Omental fat pad (tissue), 4 donors: ENCODE data around the gene ELMO2. TPM values are rescaled to one million over a fixed set of nuclear protein-coding genes. Genes with fewer than 3 reads are reported as not detected.

Source experiments
- ATAC-seq: fragments of 150-250 bp; one replicate; pipeline ENCODE4 v1.9.1; 2016; ENCODE audit warnings: mild to moderate bottlenecking, moderate library complexity; ENCODE audit not compliant: low FRiP score
- DNase-seq: peaks from one replicate; pipeline ENCODE4 v3.0.0-alpha.2; 2019; ENCODE audit warnings: low spot score
- total RNA-seq, 4 donors: library from RNA; depleted of rRNA; stranded (reverse); fragments of >200 nt; gene quantifications; one replicate each; pipeline ENCODE4 v1.1.0, GENCODE V29; 2016
- TF ChIP-seq, protein P1 (sequence below), 3 donors: fragments of 450-650 bp; IDR thresholded peaks; one replicate each; pipeline ENCODE4 v1.5.1; 2016 to 2017; ENCODE audit warnings: antibody characterized with exemption in 3 of 3, mild to moderate bottlenecking in 3 of 3, moderate library complexity in 2 of 3

Gene ELMO2, protein sequence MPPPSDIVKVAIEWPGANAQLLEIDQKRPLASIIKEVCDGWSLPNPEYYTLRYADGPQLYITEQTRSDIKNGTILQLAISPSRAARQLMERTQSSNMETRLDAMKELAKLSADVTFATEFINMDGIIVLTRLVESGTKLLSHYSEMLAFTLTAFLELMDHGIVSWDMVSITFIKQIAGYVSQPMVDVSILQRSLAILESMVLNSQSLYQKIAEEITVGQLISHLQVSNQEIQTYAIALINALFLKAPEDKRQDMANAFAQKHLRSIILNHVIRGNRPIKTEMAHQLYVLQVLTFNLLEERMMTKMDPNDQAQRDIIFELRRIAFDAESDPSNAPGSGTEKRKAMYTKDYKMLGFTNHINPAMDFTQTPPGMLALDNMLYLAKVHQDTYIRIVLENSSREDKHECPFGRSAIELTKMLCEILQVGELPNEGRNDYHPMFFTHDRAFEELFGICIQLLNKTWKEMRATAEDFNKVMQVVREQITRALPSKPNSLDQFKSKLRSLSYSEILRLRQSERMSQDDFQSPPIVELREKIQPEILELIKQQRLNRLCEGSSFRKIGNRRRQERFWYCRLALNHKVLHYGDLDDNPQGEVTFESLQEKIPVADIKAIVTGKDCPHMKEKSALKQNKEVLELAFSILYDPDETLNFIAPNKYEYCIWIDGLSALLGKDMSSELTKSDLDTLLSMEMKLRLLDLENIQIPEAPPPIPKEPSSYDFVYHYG
- total RNA-seq = 10 to 100 TPM; 30.7 to 57.6 (median 47.4) TPM

DNA sequence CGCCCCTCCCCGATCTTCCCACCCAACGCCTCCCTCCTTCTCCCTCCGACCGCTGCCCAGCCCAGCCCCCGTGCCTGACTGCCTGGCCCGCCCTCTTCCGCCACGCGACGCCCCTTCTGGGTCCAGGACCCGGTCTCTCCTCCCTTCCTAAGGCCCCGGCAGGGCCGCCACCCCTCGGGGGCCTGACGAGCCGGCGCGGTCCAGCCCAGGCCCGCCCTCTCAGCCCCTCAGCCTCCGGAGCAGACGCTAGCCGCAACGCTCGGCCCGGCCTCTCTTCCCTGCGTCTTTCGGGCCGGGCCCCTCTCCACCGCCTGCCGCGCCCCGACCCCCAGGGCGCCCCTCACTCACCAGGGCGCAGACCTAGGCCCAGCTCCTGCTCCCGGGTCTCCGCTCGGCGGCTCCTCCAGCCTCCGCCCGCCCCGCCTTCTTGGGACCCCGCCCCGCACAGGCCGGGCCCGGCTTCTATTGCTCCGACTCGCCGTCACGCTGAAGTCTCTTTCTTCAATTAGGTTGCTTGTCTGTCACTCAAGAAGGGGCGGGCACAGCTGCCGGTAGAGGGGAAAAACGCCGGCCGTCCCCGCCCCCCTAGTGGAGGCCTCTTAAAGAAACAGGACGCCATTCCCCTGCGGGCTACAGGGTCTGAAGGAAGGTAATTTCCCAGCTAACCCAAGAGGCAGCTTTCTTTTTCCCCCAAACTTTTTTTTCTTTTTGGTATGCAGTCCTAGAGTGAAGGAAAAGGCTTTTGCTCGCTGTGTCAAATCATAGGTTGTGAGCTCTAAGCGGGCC, at the start of gene ELMO2:
Gene ELMO2 (minus strand): TSS at position 416 of the 786 bp plus-strand sequence. CDS start 12,133 bp downstream, outside the sequence.
- TF ChIP-seq, protein P1, sequence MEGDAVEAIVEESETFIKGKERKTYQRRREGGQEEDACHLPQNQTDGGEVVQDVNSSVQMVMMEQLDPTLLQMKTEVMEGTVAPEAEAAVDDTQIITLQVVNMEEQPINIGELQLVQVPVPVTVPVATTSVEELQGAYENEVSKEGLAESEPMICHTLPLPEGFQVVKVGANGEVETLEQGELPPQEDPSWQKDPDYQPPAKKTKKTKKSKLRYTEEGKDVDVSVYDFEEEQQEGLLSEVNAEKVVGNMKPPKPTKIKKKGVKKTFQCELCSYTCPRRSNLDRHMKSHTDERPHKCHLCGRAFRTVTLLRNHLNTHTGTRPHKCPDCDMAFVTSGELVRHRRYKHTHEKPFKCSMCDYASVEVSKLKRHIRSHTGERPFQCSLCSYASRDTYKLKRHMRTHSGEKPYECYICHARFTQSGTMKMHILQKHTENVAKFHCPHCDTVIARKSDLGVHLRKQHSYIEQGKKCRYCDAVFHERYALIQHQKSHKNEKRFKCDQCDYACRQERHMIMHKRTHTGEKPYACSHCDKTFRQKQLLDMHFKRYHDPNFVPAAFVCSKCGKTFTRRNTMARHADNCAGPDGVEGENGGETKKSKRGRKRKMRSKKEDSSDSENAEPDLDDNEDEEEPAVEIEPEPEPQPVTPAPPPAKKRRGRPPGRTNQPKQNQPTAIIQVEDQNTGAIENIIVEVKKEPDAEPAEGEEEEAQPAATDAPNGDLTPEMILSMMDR (IDR thresholded peaks at IDR 0.05) = no peak
- DNase-seq (peak; percentile 92), ATAC-seq (peak; percentile 96)

GRCh38 chr20:46455729-46456128, 49.3 kb upstream of the ELMO2 start:
- ATAC-seq = no peak
- DNase-seq = no peak
- TF ChIP-seq, protein P1 (IDR thresholded peaks at IDR 0.05) = no peak

- TF ChIP-seq, protein P1 (IDR thresholded peaks at IDR 0.05) = no peak
- ATAC-seq (no peak), DNase-seq (no peak)
Observed at GRCh38 chr20:46446851-46447250, 40.4 kb upstream of the ELMO2 start.

DNA sequence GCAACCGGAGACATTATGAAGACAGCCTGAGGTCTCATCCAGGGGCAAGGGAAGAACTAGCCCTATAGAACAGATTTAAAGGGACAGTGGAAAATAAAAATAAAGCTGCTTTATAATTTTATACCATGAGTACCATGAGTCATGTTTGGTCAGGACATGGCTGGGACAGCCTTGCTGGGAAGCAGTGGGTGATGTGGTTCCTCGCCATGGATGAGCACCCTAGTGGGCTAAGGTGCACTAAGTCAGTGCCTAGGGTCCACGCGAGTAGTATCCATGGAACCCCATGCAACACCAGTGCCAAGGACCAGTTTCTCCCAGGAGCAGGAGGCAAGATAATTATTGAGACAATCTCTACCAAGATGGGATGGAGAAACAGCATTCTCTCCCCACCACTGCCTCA, 33.4 kb upstream of the ELMO2 start:
- ATAC-seq (no peak), DNase-seq (no peak)
- TF ChIP-seq, protein P1 (IDR thresholded peaks at IDR 0.05) = no peak

- TF ChIP-seq, protein P1 (IDR thresholded peaks at IDR 0.05) = no peak
- ATAC-seq (no peak), DNase-seq (no peak)
Observed at GRCh38 chr20:46438156-46438750, 31.8 kb upstream of the ELMO2 start.

GRCh38 chr20:46435146-46435545, 28.7 kb upstream of the ELMO2 start:
- no peak for DNase-seq
- TF ChIP-seq, protein P1 (IDR thresholded peaks at IDR 0.05) = no peak
- no peak for ATAC-seq
